Keratinocyte (primary cell): Measurements from ENCODE around the gene PDE9A.

Experiments used
- EZH2 ChIP-seq: IDR thresholded peaks from one replicate; pipeline ENCODE4 v1.6.1; 2012; ENCODE audit warnings: inconsistent platforms, mild to moderate bottlenecking, low read length, moderate library complexity
- TF ChIP-seq, protein P1 (sequence below), 3 experiments: IDR thresholded peaks in 1 of 3; conservative IDR thresholded peaks in 1 of 3; optimal IDR thresholded peaks in 1 of 3; 2 replicates in 2 of 3; 3 replicates in 1 of 3; pipeline versions ENCODE3 to v1.5.1; 2011; ENCODE audit warnings: low read length in 3 of 3, mild to moderate bottlenecking in 3 of 3, moderate library complexity in 2 of 3, control low read depth in 1 of 3, inconsistent platforms in 1 of 3; ENCODE audit not compliant: insufficient read depth in 2 of 3; ENCODE audit errors: extremely low read depth in 1 of 3

DNA sequence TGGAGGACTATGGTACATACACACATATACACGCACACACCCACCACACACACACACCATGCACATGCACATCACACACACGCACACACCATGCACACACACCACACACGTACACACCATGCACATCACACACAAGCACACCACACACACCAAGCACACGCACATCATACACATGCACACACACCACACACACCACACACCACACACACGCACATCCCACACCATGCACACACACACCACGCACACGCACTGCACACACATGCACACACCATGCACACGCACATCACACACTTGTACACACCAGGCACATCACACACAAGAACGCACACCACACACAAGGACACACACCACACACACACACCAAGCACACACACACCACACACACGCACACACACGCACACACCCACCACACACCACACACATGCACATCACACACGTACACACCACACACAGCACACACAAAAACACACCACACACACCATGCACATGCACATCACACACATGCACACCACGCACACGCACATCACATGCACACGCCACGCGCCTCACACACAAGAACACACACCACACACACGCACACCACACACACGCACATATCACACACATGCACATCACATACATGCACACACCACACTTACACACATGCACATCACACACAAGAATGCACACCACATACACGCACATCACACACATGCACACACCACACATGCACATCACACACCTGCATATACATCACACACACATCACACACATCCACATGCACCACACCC is 9.2 kb downstream of the PDE9A start:
- TF ChIP-seq, protein P1, sequence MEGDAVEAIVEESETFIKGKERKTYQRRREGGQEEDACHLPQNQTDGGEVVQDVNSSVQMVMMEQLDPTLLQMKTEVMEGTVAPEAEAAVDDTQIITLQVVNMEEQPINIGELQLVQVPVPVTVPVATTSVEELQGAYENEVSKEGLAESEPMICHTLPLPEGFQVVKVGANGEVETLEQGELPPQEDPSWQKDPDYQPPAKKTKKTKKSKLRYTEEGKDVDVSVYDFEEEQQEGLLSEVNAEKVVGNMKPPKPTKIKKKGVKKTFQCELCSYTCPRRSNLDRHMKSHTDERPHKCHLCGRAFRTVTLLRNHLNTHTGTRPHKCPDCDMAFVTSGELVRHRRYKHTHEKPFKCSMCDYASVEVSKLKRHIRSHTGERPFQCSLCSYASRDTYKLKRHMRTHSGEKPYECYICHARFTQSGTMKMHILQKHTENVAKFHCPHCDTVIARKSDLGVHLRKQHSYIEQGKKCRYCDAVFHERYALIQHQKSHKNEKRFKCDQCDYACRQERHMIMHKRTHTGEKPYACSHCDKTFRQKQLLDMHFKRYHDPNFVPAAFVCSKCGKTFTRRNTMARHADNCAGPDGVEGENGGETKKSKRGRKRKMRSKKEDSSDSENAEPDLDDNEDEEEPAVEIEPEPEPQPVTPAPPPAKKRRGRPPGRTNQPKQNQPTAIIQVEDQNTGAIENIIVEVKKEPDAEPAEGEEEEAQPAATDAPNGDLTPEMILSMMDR (optimal IDR thresholded peaks at IDR 0.05 in 1 of 3, IDR thresholded peaks at IDR 0.05 in 1 of 3, conservative IDR thresholded peaks at IDR 0.05 in 1 of 3; ENCODE audit: extremely low read depth in 1 of 3, insufficient read depth in 2 of 3, low read length in 3 of 3): no peak
- no peak for TF ChIP-seq EZH2
